Neural progenitor cell (in vitro differentiated cells): ENCODE measurements around the gene EYS.

Experiments
- EZH2 ChIP-seq: fragments of 200-600 bp; sonication (generic); IDR thresholded peaks from 2 replicates; pipeline ENCODE4 v1.6.1; 2017; ENCODE audit warnings: antibody characterized with exemption, mild to moderate bottlenecking, moderate library complexity
- EZH2phosphoT487 ChIP-seq: fragments of 200-600 bp; sonication (generic); IDR thresholded peaks from 2 replicates; pipeline ENCODE4 v1.6.1; 2017; ENCODE audit warnings: antibody characterized with exemption
- TF ChIP-seq, protein P1 (sequence below): fragments of 200-600 bp; sonication (generic); IDR thresholded peaks from 2 replicates; pipeline ENCODE4 v1.5.1; 2017; ENCODE audit warnings: antibody characterized with exemption, mild to moderate bottlenecking

DNA sequence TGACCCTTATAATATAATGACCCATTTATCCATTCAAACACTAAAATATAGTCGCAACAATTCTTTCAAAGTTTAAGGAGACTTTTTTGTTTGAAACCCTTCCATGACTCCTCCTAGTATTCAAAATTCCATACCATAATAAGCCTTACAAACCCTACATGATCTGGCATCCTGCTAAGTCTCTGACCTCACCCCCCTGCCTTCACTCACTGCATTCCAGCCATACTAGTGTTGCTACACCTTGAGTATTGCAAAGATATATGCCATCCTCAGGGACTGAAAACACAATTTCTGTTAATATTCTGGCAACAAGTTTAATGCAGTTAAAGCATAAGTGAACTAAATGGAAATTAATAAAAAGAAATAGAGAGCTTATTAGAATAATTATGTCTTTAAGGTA, 168.4 kb downstream of the EYS start:
- TF ChIP-seq, protein P1, sequence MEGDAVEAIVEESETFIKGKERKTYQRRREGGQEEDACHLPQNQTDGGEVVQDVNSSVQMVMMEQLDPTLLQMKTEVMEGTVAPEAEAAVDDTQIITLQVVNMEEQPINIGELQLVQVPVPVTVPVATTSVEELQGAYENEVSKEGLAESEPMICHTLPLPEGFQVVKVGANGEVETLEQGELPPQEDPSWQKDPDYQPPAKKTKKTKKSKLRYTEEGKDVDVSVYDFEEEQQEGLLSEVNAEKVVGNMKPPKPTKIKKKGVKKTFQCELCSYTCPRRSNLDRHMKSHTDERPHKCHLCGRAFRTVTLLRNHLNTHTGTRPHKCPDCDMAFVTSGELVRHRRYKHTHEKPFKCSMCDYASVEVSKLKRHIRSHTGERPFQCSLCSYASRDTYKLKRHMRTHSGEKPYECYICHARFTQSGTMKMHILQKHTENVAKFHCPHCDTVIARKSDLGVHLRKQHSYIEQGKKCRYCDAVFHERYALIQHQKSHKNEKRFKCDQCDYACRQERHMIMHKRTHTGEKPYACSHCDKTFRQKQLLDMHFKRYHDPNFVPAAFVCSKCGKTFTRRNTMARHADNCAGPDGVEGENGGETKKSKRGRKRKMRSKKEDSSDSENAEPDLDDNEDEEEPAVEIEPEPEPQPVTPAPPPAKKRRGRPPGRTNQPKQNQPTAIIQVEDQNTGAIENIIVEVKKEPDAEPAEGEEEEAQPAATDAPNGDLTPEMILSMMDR: no peak
- TF ChIP-seq EZH2 (no peak), EZH2phosphoT487 (no peak)
